Fibroblast of lung (primary cell): Measurements from ENCODE around the gene SLC7A4.

ENCODE experiments used
- EZH2 ChIP-seq: IDR thresholded peaks from 2 replicates; pipeline ENCODE4 v1.5.1; 2012; ENCODE audit warnings: low read length, control low read depth, mild to moderate bottlenecking; ENCODE audit errors: missing control alignments
- TF ChIP-seq, protein P1 (sequence below), 2 donors: IDR thresholded peaks in 1 of 2; conservative IDR thresholded peaks in 1 of 2; 1 replicate in 1 of 2; 2 replicates in 1 of 2; pipeline ENCODE4 v1.5.1; 2011 to 2012; ENCODE audit warnings: low read length in 2 of 2, control low read depth in 1 of 2, inconsistent platforms in 1 of 2, low read depth in 1 of 2, mild to moderate bottlenecking in 1 of 2

- TF ChIP-seq, protein P1, sequence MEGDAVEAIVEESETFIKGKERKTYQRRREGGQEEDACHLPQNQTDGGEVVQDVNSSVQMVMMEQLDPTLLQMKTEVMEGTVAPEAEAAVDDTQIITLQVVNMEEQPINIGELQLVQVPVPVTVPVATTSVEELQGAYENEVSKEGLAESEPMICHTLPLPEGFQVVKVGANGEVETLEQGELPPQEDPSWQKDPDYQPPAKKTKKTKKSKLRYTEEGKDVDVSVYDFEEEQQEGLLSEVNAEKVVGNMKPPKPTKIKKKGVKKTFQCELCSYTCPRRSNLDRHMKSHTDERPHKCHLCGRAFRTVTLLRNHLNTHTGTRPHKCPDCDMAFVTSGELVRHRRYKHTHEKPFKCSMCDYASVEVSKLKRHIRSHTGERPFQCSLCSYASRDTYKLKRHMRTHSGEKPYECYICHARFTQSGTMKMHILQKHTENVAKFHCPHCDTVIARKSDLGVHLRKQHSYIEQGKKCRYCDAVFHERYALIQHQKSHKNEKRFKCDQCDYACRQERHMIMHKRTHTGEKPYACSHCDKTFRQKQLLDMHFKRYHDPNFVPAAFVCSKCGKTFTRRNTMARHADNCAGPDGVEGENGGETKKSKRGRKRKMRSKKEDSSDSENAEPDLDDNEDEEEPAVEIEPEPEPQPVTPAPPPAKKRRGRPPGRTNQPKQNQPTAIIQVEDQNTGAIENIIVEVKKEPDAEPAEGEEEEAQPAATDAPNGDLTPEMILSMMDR (conservative IDR thresholded peaks at IDR 0.05 in 1 of 2, IDR thresholded peaks at IDR 0.05 in 1 of 2; ENCODE audit: low read depth in 1 of 2, low read length in 2 of 2) = no peak
- no peak for TF ChIP-seq EZH2
Measured at GRCh38 chr22:21068681-21069276, 36.4 kb upstream of the SLC7A4 start.
